SHP77 (cell line): Measurements from ENCODE around the gene NID1.
"Not testable (repeated sequence)": the region's sequence is repeated elsewhere in the genome, so short reads cannot be mapped to it uniquely, and the experiment has no call there.

ENCODE experiments used
- DNase-seq, 2 experiments: peaks; one replicate each; lab custom pipeline; 2025; lab: John Stamatoyannopoulos, UW

NID1 gene

DNA sequence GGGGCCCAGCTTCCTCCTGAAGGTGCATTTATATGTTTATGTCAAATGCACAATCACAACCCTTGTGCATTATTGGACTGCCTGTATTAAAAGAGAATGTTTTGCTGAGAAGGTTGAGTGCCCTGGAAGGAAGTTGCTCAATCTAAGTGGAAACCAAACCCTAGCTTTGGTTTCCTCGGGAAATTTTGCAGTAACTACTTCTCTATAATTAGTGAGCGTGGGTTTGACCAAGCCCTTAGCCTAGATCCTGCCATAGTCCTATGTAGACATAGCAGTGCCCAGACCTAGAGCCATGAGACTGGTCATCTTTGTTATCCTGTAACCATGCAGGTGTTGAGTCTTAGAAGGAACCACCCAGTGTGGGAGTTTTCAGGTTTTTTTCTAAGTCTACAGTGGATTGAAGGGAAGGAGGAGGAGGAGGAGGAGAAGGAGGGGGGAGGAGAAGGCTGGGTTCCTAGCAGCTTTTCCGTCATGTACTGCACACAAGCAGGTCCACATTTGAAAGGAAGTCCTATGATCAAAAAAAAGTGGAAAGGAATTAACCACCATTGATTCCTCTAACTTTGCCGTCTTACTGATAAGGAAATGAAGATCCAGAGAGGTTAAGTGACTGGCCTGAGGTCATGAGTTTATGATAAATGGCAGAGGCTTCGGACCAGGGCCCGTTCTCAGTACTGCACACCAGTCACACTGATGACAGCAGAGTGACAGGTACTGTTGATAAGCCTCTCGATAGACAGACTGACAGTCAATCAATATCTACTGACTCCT lies 126.0 kb downstream of the NID1 start:
- DNase-seq, result no peak

DNA sequence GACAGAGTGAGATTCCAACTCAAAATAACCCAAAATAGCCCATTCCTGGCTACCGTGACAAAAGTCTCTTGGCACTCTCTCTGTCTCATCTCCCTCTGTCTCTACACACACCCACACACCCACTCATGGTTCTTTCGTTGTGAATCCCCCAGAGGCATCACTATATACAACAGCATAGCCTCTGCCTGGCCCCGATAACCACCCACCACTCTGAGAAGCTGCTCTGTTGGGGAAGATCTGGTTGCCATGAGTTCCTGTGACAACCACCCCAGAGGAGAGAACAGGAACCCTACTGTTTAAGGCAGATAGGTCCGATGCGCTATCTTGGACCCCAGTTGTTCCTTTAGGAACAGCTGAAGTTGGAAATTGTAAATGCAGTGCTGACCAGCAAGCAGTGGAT lies 127.8 kb downstream of the NID1 start:
- no peak for DNase-seq

DNA sequence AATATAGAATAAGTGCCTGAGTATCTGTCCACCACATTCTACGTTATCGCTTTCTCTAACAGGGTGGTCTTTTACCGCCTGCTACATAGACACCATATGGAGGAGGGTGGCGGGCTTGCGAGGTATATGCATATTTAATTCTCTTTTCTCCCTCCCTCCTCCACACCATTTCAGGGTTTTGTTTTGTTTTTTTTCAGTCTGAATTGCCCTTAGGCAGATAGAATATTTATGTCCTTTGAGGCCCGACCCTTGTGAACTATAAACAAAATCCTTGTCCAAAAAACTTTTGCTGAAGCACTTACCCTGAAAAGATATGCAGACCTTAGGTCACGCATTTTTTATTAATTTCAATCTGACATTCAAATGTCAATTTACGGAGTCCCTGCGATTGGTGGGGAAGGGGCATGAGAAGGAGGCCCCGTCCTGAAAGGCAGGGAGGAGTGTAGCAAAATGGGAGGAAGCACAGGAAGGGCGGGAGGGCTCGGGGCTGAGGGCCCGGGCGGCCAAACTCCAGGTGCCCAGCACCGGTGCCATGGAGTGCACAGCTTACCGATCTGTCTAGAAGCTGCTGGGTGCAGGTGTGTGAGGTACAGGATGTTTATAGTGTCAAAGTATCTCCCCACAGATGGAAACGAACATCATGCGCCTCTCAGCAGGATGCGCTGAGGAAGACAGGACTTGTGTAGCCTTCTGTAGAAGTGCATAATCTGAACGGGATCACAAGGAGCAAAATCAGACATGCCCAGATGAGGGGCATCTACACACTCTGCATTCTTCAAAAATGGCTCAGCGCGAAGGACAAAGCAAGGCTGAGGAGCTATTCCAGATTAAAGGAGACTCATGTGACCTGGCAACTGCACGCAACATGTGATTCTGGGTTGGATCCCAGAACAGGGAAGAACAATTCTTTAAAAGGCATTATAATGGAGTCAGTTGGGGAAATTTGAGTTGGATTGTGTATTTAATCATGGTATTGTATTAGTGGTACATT lies 129.4 kb downstream of the NID1 start:
- DNase-seq, result no peak

DNA sequence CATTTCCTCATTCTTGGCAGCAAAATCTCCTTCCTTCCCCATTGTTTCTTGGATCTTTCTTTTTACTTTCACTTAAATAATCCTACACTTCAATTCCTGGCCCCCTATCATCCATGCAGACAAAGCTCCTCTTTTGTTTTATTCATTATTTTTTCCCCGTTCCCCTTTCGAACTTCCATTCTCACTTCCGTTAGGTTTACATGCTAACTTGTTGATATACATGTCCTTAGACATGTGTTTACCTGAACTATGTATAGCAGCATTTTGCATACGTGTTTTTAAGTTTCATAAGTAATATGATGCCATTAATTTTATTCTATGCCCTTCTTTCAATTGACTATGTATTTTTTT lies 131.1 kb downstream of the NID1 start:
- DNase-seq, result no peak

DNA sequence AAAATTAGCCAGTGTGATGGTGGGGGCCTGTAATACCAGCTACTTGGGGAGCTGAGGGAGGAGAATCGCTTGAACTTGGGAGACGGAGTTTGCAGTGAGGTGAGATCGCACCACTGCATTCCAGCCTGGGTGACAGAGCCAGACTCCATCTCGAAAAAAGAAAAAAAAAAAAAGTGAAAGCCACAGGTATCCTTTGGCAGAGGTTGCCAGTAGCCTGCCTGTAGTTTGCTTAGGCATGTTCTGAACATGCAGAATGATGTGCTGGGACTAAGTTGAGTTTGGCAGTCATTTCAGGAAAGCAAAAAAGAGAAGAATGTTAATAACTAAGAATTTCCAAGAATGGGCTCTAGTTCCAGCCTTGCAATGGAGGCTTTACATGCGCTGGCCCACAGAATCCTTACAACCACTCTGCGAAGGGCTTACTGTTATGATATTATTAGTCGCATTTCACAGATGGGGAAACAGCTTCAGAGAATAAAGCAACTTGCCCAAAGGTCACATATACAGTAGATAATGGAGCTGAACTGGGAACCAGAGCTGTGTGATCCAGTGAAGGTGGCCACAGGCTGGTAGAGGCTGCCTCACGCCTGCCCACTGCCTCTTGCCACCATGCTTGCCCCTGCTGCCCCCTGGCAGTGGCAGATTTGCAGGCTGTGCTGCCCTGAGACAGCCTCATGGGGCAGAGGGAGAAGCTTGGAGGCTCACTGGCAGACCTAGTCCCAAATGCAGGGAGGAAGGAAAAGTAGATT lies 131.7 kb downstream of the NID1 start:
- DNase-seq, result no peak

DNA sequence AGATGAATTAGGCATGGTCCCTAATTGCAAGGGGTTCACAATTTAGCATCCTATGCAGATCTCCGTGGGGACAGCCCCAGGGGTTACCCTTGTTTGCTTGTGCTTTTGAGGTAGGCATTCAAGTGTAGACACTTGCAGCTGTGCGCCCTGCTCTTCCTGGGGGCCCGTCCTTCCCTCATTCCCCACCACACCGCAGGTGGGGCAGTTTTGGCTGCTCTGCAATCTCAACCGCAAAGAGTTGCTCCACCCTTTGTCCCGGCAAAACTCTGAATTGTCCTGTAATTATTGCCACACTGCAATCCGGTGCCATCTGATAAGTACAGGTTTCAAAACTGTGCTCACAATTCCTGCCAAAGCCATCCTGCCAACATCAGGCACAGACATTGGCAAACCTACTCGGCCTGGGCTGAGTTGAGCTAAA lies 132.8 kb downstream of the NID1 start:
- no peak for DNase-seq

DNA sequence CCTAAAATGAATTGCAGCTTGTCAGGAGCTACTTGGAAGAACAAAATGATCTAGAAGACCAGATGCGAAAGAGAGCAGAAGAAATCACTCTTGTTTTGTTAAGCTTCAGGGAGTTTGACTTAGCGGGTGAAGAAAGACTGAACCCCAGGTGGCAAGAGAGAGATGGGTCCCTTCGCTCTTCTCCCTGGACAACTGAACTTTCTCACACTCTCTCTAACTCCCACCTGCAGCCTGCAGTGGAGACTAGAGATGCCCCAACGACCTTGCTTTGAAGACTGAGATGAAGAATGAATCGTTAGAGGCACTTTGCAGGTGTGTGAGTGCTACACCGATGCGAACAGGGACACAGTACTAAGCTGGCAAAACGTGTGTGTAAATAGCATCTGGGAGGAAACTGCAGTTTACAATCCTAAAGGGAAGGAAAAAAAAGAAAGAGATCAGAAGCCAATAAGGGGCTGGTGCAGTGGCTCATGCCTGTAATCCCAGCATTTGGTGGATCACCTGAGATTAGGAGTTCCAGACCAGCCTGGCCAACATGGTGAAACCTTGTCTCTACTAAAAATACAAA lies 133.6 kb downstream of the NID1 start:
- no peak for DNase-seq

DNA sequence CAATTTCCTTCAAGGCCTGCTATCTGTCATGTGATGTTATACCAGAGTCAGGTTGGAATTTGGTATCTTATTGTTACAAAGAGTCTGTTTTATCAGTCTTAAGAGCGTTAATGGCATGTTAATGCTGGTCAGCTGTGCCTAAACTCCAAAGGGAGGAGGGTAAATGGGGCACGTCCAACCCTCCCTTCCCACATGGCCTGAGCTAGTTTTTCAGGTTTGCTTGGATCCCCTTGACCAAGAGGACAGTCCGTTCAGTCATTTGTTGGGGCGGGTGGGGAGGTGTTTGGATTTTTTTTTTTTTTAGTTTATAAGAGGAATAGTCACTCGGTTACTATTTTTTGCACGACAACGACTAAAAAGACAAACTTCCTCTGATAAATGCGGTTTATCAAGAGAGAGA lies 134.3 kb downstream of the NID1 start:
- no peak for DNase-seq

DNA sequence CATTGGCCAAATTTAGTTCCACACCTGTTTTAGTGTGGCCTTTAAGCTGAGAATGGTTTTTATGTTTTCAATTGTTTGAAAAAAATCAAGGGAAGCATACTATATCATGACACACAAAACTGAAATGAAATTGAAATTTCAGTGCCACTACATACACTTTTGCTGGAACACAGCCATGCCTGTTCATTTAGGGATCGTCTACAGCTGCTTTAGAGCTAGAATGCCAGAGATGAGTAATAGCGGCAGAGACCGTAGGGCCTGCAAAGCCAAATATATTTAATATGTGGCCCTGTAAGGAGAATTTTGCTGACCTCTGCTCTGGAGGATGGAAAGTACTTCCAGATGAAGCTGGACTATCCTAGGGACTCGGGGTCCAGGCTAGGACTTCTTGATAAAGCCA lies 135.7 kb downstream of the NID1 start:
- no peak for DNase-seq

DNA sequence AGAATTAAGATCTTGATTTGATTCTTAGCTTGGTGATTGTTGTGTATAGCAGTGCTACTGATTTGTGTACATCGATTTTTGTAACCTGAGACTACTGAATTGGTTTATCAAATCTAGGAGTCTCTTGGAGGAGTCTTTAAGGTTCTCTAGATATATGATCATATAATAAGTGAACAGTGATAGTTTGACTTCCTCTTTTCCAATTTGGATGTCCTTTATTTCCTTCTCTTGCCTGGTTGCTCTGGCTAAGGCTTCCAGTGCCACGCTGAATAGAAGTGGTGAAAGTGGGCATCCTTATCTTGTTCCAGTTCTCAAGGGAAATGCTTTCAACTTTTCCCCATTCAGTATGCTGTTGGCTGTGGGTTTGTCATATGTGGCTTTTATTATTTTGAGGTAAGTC lies 136.7 kb downstream of the NID1 start:
- no peak for DNase-seq

DNA sequence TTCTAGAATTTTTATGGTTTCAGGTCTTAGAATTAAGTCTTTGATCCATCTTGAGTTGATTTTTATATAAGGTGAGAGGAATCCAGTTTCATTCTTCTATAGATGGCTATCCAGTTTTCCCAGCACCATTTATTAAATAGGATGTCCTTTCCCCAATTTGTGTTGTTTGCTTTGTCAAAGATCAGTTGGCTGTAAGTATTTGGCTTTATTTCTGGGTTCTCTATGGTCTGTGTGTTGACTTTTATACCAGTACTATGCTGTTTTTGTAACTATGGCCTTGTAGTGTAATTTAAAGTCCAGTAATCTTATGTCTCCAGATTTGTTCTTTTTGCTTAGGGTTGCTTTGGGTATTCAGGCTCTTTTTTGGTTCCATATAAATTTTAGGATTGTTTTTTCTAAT lies 137.3 kb downstream of the NID1 start:
- not testable (repeated sequence) for DNase-seq
